Pancreas (tissue), 10 donors: Measurements from ENCODE around the gene CES1. TPM values are rescaled to one million over a fixed set of nuclear protein-coding genes. Genes with fewer than 3 reads are reported as not detected.
"Not testable (repeated sequence)": the region's sequence is repeated elsewhere in the genome, so short reads cannot be mapped to it uniquely, and the experiment has no call there.

ENCODE experiments used
- ATAC-seq, 4 donors: fragments of 200-7000 bp; cut with Tn5 transposase; one replicate each; pipeline versions ENCODE4 v1.8.0 to v1.9.1; 2020; ENCODE audit warnings: mild to moderate bottlenecking in 4 of 4, moderate library complexity in 4 of 4
- DNase-seq, 6 donors: peaks; one replicate each; pipeline ENCODE4 v3.0.0-alpha.2; 2020
- FAIRE-seq: peaks from 2 replicates; lab custom pipeline; 2012; peaks lifted over from hg19 to GRCh38; lab: Jason Lieb, UNC
- H3K27ac ChIP-seq, 4 donors: fragments of 200-600 bp; sonication (generic); 1 replicate in 3 of 4; 2 replicates in 1 of 4; pipeline versions ENCODE4 v1.5.0 to v1.8.0; 2020
- H3K27me3 ChIP-seq, 4 donors: fragments of 200-600 bp; one replicate each; pipeline ENCODE4 v1.8.0; 2021
- H3K36me3 ChIP-seq, 3 donors: fragments of 200-600 bp; sonication (generic) in 1 of 3; one replicate each; pipeline versions ENCODE4 v1.5.0 to v1.8.0; 2020 to 2021
- H3K4me1 ChIP-seq, 3 donors: fragments of 200-600 bp; one replicate each; pipeline ENCODE4 v1.8.0; 2021
- H3K4me3 ChIP-seq, 4 donors: fragments of 200-600 bp; sonication (generic) in 2 of 4; one replicate each; pipeline versions ENCODE4 v1.5.0 to v1.8.0; 2020 to 2021
- H3K9me3 ChIP-seq, 4 donors: fragments of 200-600 bp; one replicate each; pipeline ENCODE4 v1.8.0; 2021
- WGBS, 2 donors: extraction: QIAGEN DNeasy Blood & Tissue Kit; methylation state at CpG; one replicate each; pipeline ENCODE4 v1.1.7; 2013; 5-methylcytosine and 5-hydroxymethylcytosine counted together
- intact Hi-C, 3 donors: fragments of 100-400 bp; cut with DNase I; formaldehyde crosslinking; loops; one replicate each; pipeline versions ENCODE4 v1.11.1 to v1.14.2; 2022
- polyA plus RNA-seq, 2 donors: library from polyadenylated mRNA; stranded (reverse); fragments of 200-250 nt; gene quantifications; one replicate each; pipeline ENCODE4 v1.2.3, GENCODE V29; 2013
- total RNA-seq, 6 donors: library from RNA; stranded (reverse); fragmentation: NEBNext Ultra II Directional in 4 of 6; extraction: Animal tissue kit (Norgen Biotek cat#: 25700) in 4 of 6; gene quantifications; one replicate each; pipeline versions ENCODE4 v1.2.1 to v1.2.4, GENCODE V29; 2021 to 2023
- TF ChIP-seq, protein P1 (sequence below), 4 donors: fragments of 200-600 bp; sonication (generic) in 3 of 4; IDR thresholded peaks; one replicate each; pipeline versions ENCODE4 v1.5.0 to v1.8.0; 2021; ENCODE audit warnings: antibody characterized with exemption in 4 of 4
- donor health status: healthy with polysubstance abuse.
- donor health status: DM: no; HTN: no; CAD: no; lungs with moderate emphysema.
- donor health status: DM: no; HTN: no; CAD: no.
- donor health status: control.
- donor health status: control.
- donor health status: Bipolar disorder and iron deficiency.
- donor health status: DM: yes; HTN: yes; CAD: no.
- donor health status: DM: no; HTN: no; CAD: no.
- donor health status: DM: no; HTN: no; CAD: no.
- donor health status: DM: yes; HTN: yes; CAD: no.

CES1 gene
- total and polyA plus RNA-seq, 8 donors: 9.0 to 34.8 (median 12.7) TPM

DNA sequence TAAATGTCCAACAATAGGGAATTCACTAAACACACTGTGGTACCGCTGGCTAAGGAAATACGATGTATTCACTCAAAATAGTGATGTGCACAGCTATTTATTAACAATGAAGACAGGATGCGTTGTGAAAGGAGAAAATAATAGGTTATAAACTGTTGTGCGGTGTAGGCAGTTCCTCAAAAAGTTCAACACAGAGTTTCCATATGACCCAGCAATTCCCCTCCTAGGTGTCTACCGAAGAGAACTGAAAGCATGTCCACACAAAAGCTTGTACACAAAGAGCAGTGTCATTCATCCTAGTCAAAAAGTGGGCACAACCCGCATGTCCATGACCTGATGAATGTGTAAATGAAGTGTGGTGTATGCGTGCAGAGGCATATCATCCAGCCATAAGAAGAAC is 1.2 kb upstream of the CES1 start:
- Histone ChIP-seq H3K36me3 (no peaks in the 10 kb centered on the region), H3K4me3 (no peak overlapping the region), H3K27ac (no peak overlapping the region), H3K4me1 (no peaks in the 10 kb centered on the region), H3K27me3 (no peaks in the 10 kb centered on the region), H3K9me3 (no peaks in the 10 kb centered on the region)
- DNase-seq (no peak), FAIRE-seq (no peak), ATAC-seq (no peak)
- TF ChIP-seq, protein P1, sequence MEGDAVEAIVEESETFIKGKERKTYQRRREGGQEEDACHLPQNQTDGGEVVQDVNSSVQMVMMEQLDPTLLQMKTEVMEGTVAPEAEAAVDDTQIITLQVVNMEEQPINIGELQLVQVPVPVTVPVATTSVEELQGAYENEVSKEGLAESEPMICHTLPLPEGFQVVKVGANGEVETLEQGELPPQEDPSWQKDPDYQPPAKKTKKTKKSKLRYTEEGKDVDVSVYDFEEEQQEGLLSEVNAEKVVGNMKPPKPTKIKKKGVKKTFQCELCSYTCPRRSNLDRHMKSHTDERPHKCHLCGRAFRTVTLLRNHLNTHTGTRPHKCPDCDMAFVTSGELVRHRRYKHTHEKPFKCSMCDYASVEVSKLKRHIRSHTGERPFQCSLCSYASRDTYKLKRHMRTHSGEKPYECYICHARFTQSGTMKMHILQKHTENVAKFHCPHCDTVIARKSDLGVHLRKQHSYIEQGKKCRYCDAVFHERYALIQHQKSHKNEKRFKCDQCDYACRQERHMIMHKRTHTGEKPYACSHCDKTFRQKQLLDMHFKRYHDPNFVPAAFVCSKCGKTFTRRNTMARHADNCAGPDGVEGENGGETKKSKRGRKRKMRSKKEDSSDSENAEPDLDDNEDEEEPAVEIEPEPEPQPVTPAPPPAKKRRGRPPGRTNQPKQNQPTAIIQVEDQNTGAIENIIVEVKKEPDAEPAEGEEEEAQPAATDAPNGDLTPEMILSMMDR (IDR thresholded peaks at IDR 0.05): no peak
- intact Hi-C loops: no loop called here
- 67 to 72% methylated on average over 7 of the region's 7 CpGs for WGBS, 2 donors

DNA sequence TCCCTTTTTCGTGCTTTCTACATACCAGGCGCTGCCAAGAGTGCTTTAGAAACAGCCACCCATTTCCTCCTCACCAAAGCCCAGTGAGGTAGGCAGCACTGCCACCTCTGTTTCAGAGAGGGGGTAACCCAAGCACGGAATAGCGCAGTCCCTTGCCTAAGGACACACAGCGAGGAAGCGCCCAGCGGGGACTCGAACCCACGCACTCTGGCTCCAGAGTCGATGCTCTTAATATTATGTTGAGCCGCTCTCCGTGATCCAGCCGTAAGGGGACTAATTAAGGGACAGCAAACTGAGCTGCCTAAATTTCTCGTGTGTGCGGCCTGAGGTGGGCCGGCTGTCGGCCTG is 497 bp downstream of the CES1 start:
- 71 to 81% methylated on average over 17 of the region's 17 CpGs for WGBS, 2 donors
- TF ChIP-seq, protein P1 (IDR thresholded peaks at IDR 0.05): no peak
- Histone ChIP-seq H3K4me1 (no peaks in the 10 kb centered on the region), H3K27me3 (no peaks in the 10 kb centered on the region), H3K4me3 (no peak overlapping the region), H3K36me3 (no peaks in the 10 kb centered on the region), H3K27ac (no peak overlapping the region), H3K9me3 (no peaks in the 10 kb centered on the region)
- ATAC-seq (peak in 1 of 4 donors; percentile 19), FAIRE-seq (no peak), DNase-seq (no peak)
- intact Hi-C loops: no loop called here

DNA sequence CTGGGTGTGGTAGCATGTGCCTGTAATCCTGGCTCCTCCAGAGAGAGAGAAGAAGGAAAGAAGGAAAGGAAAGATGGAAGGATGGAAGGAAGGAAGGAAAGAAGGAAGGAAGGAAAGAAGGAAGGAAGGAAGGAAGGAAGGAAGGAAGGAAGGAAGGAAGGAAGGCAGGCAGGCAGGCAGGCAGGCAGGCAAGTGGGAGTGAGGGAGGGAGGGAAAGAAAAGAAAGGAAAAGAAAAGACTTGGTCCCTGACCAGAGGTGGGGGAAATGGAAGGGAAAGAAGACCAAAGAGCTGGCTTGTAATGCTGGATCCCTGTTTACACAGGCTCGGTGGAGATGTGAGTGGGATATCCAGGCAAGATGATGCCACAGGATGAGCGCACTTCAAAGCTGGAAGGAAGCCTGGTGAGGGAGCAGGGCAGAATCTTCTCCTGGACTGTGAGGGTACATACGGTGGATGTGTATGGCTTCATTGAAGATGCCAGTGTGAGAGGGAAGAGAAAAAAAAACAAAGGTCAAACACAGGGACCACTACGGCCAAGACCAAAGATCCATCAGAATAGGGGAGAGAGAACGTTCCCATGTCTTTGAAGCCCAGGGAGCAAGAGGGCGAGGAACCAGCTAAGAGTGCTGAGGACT is 2.1 kb downstream of the CES1 start:
- FAIRE-seq (no peak), ATAC-seq (no peak)
- no peaks in the 10 kb centered on the region for H3K9me3 ChIP-seq

DNA sequence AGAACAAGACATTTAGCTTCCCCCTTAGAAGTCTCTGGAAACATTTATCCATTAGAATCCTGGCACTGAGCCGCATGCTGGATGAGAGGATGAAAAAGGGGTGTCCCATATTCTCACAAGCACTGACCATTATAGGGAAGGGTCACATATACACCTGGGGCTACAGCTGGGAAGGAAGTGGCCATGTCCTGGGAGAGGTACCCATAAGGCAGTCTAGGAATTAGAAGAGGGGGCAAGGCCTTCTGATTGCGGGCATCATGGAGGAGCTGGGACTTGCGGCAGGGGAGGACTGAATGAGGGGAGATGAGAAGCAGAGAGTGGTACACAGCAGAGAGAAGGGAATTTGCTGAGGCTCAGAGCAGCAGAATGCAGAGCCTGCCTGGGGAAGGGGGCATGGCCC is 3.7 kb downstream of the CES1 start:
- H3K4me1 ChIP-seq, FAIRE-seq, ATAC-seq, DNase-seq, H3K4me3 ChIP-seq, H3K27ac ChIP-seq, H3K9me3 ChIP-seq, H3K27me3 ChIP-seq, H3K36me3 ChIP-seq: not testable (repeated sequence)
- WGBS, 2 donors: 74 to 90% methylated on average over 3 of the region's 3 CpGs
- intact Hi-C loops: loop anchor here in 1 of 3 donors (10.0 kb wide), 1 partner anchor 74 kb away; no protein-coding TSS in a partner anchor

More for the DNA sequence above, 2.1 kb downstream of the CES1 start:
- intact Hi-C loops: no loop called here
- whole genome bisulfite sequencing, 2 donors: 65 to 66% methylated on average over 6 of the region's 6 CpGs
- H3K4me1 ChIP-seq: no peaks in the 10 kb centered on the region
- H3K36me3 ChIP-seq: no peaks in the 10 kb centered on the region
- DNase-seq: no peak
- no peak overlapping the region for H3K4me3 ChIP-seq
- H3K27ac ChIP-seq: no peak overlapping the region
- H3K27me3 ChIP-seq: no peaks in the 10 kb centered on the region
- TF ChIP-seq, protein P1 (IDR thresholded peaks at IDR 0.05): no peak

DNA sequence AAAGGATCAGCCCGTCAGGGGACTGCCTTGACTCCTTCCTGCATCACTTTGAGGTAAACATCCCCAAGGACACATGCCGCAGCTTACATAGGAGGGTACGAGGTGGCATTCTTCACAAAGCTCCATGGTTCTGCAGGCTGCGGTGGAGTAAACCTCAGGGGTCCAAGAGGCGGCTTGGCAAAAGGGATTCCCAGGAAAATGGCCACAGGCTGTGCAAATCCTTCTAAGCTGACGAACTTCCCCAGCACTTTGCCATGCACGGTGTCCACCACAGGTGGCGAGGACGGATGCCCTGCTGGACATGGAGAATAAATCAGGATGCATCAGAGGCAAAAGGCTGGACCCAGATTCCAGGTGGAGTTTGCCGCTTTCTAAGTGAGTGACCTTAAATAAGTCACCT is 4.2 kb downstream of the CES1 start:
- ATAC-seq (no peak), DNase-seq (no peak), FAIRE-seq (no peak)
- intact Hi-C loops: loop anchor here in 1 of 3 donors (10.0 kb wide), 1 partner anchor 74 kb away; no protein-coding TSS in a partner anchor
- H3K27me3 ChIP-seq: no peaks in the 10 kb centered on the region
- H3K9me3 ChIP-seq: no peaks in the 10 kb centered on the region
- no peaks in the 10 kb centered on the region for H3K4me1 ChIP-seq
- 61 to 76% methylated on average over 10 of the region's 10 CpGs for WGBS, 2 donors
- TF ChIP-seq, protein P1 (IDR thresholded peaks at IDR 0.05): no peak
- H3K36me3 ChIP-seq: no peaks in the 10 kb centered on the region
- H3K4me3 ChIP-seq: no peak overlapping the region
- H3K27ac ChIP-seq: no peak overlapping the region
